ENCODE results near the gene COPG2. TPM values are rescaled to one million over a fixed set of nuclear protein-coding genes. Genes with fewer than 3 reads are reported as not detected.

Gene COPG2
- total and polyA plus RNA-seq, 2 of the 4 experiments (the other 2 are of a cell fraction) = 18.1 to 50.0 TPM

GRCh38 chr7:130708766-130709165 lies 40.2 kb upstream of the COPG2 start:
- TF ChIP-seq MAFK (IDR thresholded peaks at IDR 0.05; ENCODE audit: low read depth, low read length) (no peak), RFX5 (IDR thresholded peaks at IDR 0.05; ENCODE audit: low read depth, low read length) (no peak), NFE2L2 (IDR thresholded peaks at IDR 0.05; ENCODE audit: low read depth, low read length) (no peak), RAD21 (IDR thresholded peaks at IDR 0.05; ENCODE audit: low read length) (no peak), CEBPB (IDR thresholded peaks at IDR 0.05; ENCODE audit: low read depth, low read length) (no peak), FOS (IDR thresholded peaks at IDR 0.05; ENCODE audit: low read depth, low read length) (no peak), MAZ (IDR thresholded peaks at IDR 0.05; ENCODE audit: borderline replicate concordance, low read depth, low read length) (no peak), MXI1 (IDR thresholded peaks at IDR 0.05; ENCODE audit: borderline replicate concordance, low read depth, low read length) (no peak), BHLHE40 (IDR thresholded peaks at IDR 0.05; ENCODE audit: low read depth, low read length) (no peak), USF2 (IDR thresholded peaks at IDR 0.05; ENCODE audit: low read depth, low read length) (no peak), CHD1 (IDR thresholded peaks at IDR 0.05; ENCODE audit: low read depth, low read length) (no peak), CTCF (conservative IDR thresholded peaks at IDR 0.05; ENCODE audit: low read depth, low read length) (no peak), RCOR1 (IDR thresholded peaks at IDR 0.05; ENCODE audit: insufficient replicate concordance, low read length) (no peak), POLR2A (IDR thresholded peaks at IDR 0.05; ENCODE audit: low read depth, low read length) (no peak), SMC3 (IDR thresholded peaks at IDR 0.05; ENCODE audit: low read depth, low read length) (no peak), ELK1 (IDR thresholded peaks at IDR 0.05; ENCODE audit: borderline replicate concordance, low read depth, low read length) (no peak)
- Histone ChIP-seq H3K4me1 (ENCODE audit: control insufficient read depth, insufficient read depth, low read length) (no peaks in the 10 kb centered on the region), H2BK5ac (ENCODE audit: low read depth, low read length, poor library complexity, severe bottlenecking) (no peak overlapping the region), H4K8ac (ENCODE audit: low read depth in 2 of 2, low read length in 2 of 2) (no peak overlapping the region), H2AFZ (replicated peaks; ENCODE audit: low read length, poor library complexity) (no peak overlapping the region), H3K9me3 (ENCODE audit: control insufficient read depth, insufficient read depth, low read length) (0 out of 2 replicates have a peak, but pooled peaks cover 2% of the 10 kb centered on the region), H3K27ac (ENCODE audit: insufficient read depth, low read length) (no peak overlapping the region), H2BK15ac (ENCODE audit: low read depth, low read length) (no peak overlapping the region), H4K5ac (ENCODE audit: low read depth, low read length) (no peak overlapping the region), H4K20me1 (ENCODE audit: insufficient read depth, low read length) (no peaks in the 10 kb centered on the region), H2BK20ac (ENCODE audit: low read depth, low read length) (no peak overlapping the region), H3K4me2 (ENCODE audit: low read depth, low read length) (no peak overlapping the region), H3K23ac (ENCODE audit: low read depth, low read length) (no peak overlapping the region), H3K79me1 (ENCODE audit: low read depth in 1 of 2, low read length in 2 of 2) (no peaks in the 10 kb centered on the region), H2BK120ac (ENCODE audit: low read depth, low read length) (no peak overlapping the region), H2AK9ac (replicated peaks; ENCODE audit: low read depth, low read length, poor library complexity) (no peak overlapping the region), H3K36me3 (ENCODE audit: control insufficient read depth, insufficient read depth, low read length) (no peaks in the 10 kb centered on the region), H3K18ac (ENCODE audit: low read depth, low read length) (no peak overlapping the region), H3K56ac (ENCODE audit: extremely low read depth, insufficient read depth, low read length) (no peak overlapping the region), H3K4ac (ENCODE audit: low read depth, low read length) (no peak overlapping the region), H3K14ac (replicated peaks; ENCODE audit: low read depth, low read length) (no peak overlapping the region), H3K9ac (ENCODE audit: low read depth, low read length) (no peak overlapping the region), H3K4me3 (ENCODE audit: insufficient read depth, low read depth, low read length) (no peak overlapping the region), H2AK5ac (ENCODE audit: low read depth, low read length) (no peak overlapping the region), H3K9me1 (ENCODE audit: insufficient read depth, low read length) (no peaks in the 10 kb centered on the region), H4K91ac (ENCODE audit: insufficient read depth, low read depth, low read length) (no peak overlapping the region), H3K27me3 (ENCODE audit: control insufficient read depth, insufficient read depth, low read length) (peaks cover 24% of the 10 kb centered on the region)
- BruUV-seq (replicated peaks) = no TSS peak
- no CpG with 5 or more reads among the region's 4 CpGs for WGBS, 2 experiments (ENCODE audit: extremely low coverage in 2 of 2, insufficient read length in 1 of 2)
- no peak for DNase-seq
- intact Hi-C loops (cut with micrococcal nuclease) = no loop called here
- ATAC-seq (ENCODE audit: low read depth) = no peak
- POLR2A ChIA-PET (ENCODE audit: unreplicated experiment) = no interaction called here
- dilution Hi-C loops (cut with HindIII; ENCODE audit: low sequenced_read_pairs, unreplicated experiment) = no loop called here
- CTCF ChIA-PET = no interaction called here
- in situ Hi-C loops (cut with MboI; ENCODE audit: low sequenced_read_pairs) = no loop called here
